HS-5 (cell line): ENCODE measurements around the gene ADTRP.

Experiments
- DNase-seq: peaks from one replicate; pipeline ENCODE4 v3.0.0-alpha.2; 2012; ENCODE audit warnings: low read depth

Gene ADTRP, protein sequence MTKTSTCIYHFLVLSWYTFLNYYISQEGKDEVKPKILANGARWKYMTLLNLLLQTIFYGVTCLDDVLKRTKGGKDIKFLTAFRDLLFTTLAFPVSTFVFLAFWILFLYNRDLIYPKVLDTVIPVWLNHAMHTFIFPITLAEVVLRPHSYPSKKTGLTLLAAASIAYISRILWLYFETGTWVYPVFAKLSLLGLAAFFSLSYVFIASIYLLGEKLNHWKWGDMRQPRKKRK

GRCh38 chr6:11778648-11779328 lies at the start of gene ADTRP:
Gene ADTRP, minus strand, starts transcription at chr6:11778803. Its CDS starts 44 bp downstream, at chr6:11778759.
- DNase-seq, result no peak

GRCh38 chr6:11826779-11827178 lies 48.2 kb upstream of the ADTRP start:
- no peak for DNase-seq

GRCh38 chr6:11824986-11825385 lies 46.4 kb upstream of the ADTRP start:
- DNase-seq, result no peak

DNA sequence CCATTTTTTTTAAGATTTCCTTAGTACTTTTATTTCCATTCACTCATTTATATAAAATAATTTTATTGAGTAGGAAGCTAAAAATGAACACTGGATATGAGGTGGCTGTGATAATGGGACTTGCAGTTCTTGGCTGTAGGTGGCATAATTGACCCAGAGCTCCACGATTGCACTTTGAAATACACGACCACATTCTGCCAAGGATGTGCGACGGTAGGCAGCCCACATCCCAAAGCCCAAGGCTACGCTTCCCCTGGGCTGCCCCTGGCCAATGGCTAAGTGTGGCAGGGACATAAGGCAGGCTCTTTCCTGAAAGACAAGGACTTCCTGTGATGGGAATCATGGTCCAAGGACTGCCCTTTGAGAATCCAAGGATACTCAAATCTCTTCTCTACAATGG lies 43.7 kb upstream of the ADTRP start:
- DNase-seq, result no peak

- DNase-seq, result no peak
These were observed 43.2 kb upstream of the ADTRP start for GRCh38 chr6:11821781-11822180.

DNA sequence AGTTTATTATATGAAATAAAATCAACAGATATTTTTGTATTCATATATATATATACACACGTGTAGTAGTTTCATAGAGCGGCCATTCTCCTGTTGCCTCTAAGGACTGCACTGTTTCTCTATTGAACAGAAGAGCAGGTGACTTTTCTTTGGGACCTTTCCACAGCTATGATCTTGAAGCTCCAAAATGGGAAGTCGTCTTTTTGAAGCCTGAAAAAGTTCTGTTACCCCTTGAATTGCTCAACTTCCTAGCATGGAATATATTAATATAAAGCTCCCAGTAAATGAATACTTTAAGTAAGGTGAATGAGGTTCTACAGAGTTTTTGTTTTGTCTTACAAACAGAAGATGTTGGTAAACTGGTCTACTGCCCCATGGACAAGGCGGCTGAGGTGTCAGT lies 42.2 kb upstream of the ADTRP start:
- DNase-seq, result no peak

DNA sequence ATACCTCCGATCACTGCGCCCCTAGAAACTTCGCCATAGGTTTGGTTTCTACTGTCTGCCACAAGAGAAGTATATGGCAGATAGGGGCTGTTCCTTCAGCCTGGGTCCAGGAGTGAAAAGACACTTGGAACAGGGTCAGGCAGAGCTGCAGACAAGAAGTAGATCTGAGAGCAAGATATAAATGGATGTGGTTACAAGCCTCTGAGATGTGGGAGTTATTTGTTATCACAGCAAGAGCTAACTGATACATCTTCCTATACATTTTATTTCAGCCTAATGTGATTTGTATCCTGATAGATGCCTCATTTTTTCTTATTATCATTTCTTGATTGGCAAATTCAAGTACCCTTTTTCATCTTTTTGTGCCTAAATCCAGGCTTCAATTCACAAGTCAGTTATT lies 40.9 kb upstream of the ADTRP start:
- no peak for DNase-seq

GRCh38 chr6:11815231-11815630 lies 36.6 kb upstream of the ADTRP start:
- DNase-seq, result no peak

- no peak for DNase-seq
These were observed 36.2 kb upstream of the ADTRP start for GRCh38 chr6:11814819-11815218.

- no peak for DNase-seq
These were observed 35.5 kb upstream of the ADTRP start for GRCh38 chr6:11814106-11814505.

DNA sequence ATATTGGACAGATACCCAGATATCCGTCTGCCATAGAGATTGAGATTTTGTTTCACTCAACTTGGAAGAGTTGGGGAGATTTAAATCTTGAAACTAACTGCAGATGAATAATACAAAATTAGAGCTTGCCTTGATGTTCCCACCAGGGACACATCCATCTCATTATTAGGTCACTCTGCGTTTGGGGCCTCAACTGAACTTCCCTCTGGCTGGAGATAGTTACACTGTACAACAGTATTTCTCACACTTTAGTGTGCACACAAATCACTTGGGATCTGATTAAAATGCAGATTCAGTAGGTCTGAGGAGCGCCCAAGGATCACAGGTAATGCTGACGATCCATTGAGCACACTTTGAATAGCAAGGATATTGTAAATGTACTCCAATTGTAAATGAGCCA lies 35.0 kb upstream of the ADTRP start:
- no peak for DNase-seq

- DNase-seq, result no peak
These were observed 34.3 kb upstream of the ADTRP start for GRCh38 chr6:11812951-11813350.

DNA sequence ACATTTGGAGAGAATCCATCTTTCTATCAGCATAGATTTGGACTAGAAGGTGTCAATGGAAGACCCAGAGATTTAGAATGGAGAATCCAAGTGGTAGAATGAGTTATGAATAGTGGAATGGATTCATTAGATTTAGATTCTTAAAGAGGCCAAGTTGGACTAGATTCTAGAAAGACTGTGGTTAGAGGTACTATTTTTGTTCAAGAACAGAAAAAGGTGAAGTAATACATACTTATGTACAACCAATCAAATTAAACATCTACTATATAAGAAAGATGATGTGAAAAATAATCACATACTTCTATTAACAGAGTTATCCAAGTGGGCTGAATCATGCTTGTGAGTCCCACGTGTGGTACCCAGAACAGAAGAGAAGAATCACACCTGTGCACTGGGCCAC lies 33.8 kb upstream of the ADTRP start:
- DNase-seq, result no peak

GRCh38 chr6:11811644-11812264 lies 33.2 kb upstream of the ADTRP start:
- no peak for DNase-seq

DNA sequence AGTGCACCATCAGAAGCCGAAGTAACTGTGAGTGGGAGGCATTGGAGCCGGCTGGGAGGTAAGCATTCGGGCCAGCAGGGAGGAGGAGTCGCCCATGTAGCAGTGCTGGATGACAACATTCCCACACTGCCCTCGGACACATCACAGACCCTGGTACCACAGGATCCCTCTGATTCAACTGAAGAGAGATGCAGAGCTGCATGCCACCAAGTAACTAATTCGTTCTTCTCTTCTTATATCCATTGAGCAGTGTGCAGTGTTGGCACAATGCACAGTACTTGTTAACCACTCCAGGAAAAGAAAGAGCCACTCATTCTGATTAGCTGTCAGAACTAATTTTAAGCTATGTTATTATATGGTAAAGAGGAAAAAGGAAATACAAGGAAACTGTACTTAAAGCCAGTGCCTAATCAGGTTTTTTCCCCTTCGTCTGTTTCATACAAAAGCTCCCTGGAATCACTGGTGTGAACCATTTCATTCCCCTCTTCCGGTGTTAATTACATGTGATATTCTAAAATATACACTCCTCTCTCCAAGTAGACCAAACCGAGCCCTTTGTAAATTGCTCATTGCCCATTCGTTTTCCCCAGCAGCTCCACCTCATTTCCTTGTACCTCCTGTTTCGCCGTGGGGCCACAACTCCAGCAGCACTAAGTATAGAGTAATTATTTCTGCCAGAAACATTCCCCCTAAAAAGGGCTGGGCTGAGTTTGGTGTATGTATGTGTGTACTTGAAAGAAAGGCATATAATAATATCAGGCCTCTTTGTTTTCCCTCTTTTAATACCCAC lies 32.4 kb upstream of the ADTRP start:
- no peak for DNase-seq

- no peak for DNase-seq
These were observed 31.5 kb upstream of the ADTRP start for GRCh38 chr6:11810039-11810541.

DNA sequence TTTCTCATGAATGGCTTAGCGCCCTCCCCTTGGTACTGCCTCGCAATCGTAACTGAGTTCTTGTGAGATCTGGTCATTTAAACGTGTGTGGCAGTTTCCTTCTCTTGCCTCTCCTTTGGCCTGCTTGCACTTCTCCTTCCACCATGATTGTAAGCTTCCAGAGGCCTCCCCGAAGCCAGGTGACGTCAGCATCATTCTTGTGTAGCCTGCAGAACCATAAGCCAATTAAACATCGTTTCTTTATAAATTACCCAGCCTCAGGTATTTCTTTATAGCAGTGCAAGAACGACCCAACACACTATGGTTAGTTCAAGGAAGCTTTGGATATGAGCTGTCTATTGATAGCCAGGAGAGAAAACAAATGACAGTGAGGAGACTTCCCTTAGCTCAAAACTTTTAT lies 29.5 kb upstream of the ADTRP start:
- DNase-seq, result no peak

DNA sequence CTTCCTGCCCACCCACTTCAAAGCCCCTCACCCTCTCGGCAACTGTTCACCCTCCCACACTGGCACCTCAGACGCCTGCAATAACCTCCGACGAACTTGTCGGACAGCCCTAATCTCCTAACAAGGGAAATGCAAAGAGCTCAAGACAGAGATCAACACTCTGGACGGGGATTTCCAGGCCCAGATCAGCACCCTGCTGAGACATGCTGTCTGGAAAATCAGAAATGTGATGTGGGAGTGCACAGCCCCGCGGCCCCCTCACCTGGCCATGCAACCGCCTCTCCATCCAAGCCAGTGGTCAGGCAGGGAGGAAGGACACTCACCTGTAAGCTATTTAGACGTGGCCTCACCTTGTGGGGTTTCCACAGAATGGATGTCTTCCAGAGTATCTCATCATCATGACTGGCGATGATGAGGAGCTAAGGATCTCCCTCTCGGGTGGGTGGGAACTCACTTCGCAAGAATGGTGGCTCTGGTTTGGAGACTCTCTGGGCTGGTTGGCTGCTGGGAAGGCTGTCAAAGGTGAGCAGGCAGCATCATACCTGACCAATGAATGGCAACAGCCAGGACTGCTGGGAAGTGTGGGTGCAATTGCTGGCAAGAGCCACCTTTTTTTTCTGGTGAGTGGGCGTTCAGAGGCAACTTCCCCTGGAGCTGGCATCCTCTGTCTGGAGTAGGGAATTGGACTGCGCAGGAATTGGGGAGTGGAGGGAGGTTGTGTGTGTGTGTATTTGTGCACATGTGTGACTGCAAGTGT lies 28.1 kb upstream of the ADTRP start:
- DNase-seq, result no peak

- no peak for DNase-seq
These were observed 26.9 kb upstream of the ADTRP start for GRCh38 chr6:11805259-11806053.

DNA sequence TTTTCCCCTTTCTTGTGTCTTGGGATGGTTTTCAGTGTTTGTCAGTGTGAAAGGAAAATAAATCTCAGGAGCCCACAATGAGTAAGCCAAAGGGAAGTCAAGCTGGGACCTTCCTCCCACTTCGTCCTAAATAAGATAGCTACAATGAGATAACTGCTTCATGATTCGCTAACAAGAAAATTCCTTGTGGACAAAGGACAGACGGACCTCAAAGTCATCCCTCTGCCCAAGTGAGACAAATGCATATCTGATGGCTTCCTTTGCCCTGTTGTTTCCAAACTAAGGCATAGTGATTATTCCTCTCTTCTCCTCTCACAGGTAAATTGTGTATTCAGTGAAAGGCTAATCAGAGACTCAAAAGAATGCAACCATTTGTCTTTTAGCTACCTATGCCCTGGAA lies 26.1 kb upstream of the ADTRP start:
- no peak for DNase-seq

DNA sequence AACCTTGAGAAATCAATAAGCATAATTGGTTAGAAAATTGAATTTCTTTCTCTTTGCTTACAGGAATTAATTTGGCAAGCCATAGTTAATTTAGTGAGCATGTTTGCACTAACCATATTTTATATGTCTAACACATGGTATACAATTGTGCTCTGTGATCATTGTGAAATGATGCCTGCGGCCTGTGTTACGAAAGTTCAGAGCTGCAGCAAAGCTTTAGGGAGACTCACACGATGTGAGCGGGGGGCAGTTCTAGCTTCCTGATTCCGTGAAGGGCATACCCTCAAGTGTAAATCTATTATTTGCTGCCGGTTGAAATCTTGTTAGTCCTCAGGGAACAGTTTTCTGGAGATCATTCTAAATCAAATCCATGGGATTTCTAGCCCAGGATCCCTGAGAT lies 25.5 kb upstream of the ADTRP start:
- no peak for DNase-seq
